Left lung (tissue), 10 donors: ENCODE measurements around the gene NTM. TPM values are rescaled to one million over a fixed set of nuclear protein-coding genes. Genes with fewer than 3 reads are reported as not detected.

Experiments
- ATAC-seq: fragments of 200-7000 bp; cut with Tn5 transposase; one replicate; pipeline ENCODE4 v1.9.1; 2020; ENCODE audit warnings: moderate library complexity
- DNase-seq, 4 donors: peaks; one replicate each; pipeline ENCODE4 v3.0.0-alpha.2; 2013 to 2020
- H3K27ac ChIP-seq, 2 donors: fragments of 200-600 bp; sonication (generic) in 1 of 2; one replicate each; pipeline versions ENCODE4 v1.5.0 to v1.8.0; 2020 to 2021
- H3K27me3 ChIP-seq, 2 donors: fragments of 200-600 bp; sonication (generic) in 1 of 2; one replicate each; pipeline versions ENCODE4 v1.5.0 to v1.8.0; 2020 to 2021
- H3K36me3 ChIP-seq, 2 donors: fragments of 200-600 bp; sonication (generic) in 1 of 2; one replicate each; pipeline versions ENCODE4 v1.5.0 to v1.8.0; 2020 to 2021
- H3K4me1 ChIP-seq, 2 donors: fragments of 200-600 bp; one replicate each; pipeline ENCODE4 v1.8.0; 2021
- H3K4me3 ChIP-seq, 2 donors: fragments of 200-600 bp; sonication (generic) in 1 of 2; one replicate each; pipeline versions ENCODE4 v1.5.0 to v1.8.0; 2020 to 2021; ENCODE audit warnings: mild to moderate bottlenecking in 1 of 2
- H3K9me3 ChIP-seq, 2 donors: fragments of 200-600 bp; sonication (generic) in 1 of 2; one replicate each; pipeline versions ENCODE4 v1.5.0 to v1.8.0; 2020 to 2021
- intact Hi-C, 2 donors: fragments of 100-400 bp; cut with DNase I; formaldehyde crosslinking; loops; one replicate each; pipeline versions ENCODE4 v1.11.2 to v1.14.2; 2022
- polyA plus RNA-seq, 6 donors: library from polyadenylated mRNA; unstranded; fragments of 120-200 nt; gene quantifications; one replicate each; pipeline ENCODE4 v1.2.1, GENCODE V29; 2013; ENCODE audit not compliant: insufficient read length in 6 of 6
- total RNA-seq, 2 donors: library from RNA; stranded (reverse); fragmentation: NEBNext Ultra II Directional; extraction: Animal tissue kit (Norgen Biotek cat#: 25700); gene quantifications; one replicate each; pipeline ENCODE4 v1.2.1, GENCODE V29; 2021
- TF ChIP-seq, protein P1 (sequence below), 2 donors: fragments of 200-600 bp; sonication (generic) in 1 of 2; IDR thresholded peaks; one replicate each; pipeline versions ENCODE4 v1.5.0 to v1.8.0; 2021; ENCODE audit warnings: antibody characterized with exemption in 2 of 2
- donor health status: DM: no; HTN: yes; CAD: no.
- donor health status: DM: no; HTN: no; CAD: no.

The NTM gene
- total and polyA plus RNA-seq, 8 donors: 9.5 to 31.0 (median 21.1) TPM

- ATAC-seq (no peak), DNase-seq (no peak)
- TF ChIP-seq, protein P1, sequence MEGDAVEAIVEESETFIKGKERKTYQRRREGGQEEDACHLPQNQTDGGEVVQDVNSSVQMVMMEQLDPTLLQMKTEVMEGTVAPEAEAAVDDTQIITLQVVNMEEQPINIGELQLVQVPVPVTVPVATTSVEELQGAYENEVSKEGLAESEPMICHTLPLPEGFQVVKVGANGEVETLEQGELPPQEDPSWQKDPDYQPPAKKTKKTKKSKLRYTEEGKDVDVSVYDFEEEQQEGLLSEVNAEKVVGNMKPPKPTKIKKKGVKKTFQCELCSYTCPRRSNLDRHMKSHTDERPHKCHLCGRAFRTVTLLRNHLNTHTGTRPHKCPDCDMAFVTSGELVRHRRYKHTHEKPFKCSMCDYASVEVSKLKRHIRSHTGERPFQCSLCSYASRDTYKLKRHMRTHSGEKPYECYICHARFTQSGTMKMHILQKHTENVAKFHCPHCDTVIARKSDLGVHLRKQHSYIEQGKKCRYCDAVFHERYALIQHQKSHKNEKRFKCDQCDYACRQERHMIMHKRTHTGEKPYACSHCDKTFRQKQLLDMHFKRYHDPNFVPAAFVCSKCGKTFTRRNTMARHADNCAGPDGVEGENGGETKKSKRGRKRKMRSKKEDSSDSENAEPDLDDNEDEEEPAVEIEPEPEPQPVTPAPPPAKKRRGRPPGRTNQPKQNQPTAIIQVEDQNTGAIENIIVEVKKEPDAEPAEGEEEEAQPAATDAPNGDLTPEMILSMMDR (IDR thresholded peaks at IDR 0.05): no peak
- intact Hi-C loops: no loop called here
- Histone ChIP-seq H3K27me3 (no peaks in the 10 kb centered on the region), H3K4me1 (no peaks in the 10 kb centered on the region), H3K27ac (no peak overlapping the region), H3K36me3 (no peaks in the 10 kb centered on the region), H3K9me3 (no peaks in the 10 kb centered on the region), H3K4me3 (no peak overlapping the region)
Measured at GRCh38 chr11:132168344-132168981, 798.0 kb downstream of the NTM start.

DNA sequence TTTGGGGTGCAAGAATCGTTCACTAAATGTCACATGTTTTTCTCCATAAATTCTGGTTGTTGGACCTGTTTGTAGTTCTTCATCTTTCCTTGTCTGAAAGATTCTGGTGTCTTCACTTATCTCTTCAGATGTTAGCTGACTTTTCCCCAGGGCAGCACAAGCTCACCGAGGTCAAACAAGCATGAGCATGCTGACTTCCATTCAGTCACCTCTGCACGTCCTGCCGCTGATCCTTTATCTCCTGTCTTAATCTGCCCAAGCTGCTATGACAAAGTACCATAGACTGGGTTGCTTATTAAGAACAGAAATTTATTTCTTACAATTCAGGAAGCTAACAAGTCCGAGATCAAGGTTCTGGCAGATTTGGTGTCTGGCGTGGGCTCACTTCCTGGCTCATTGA is 800.6 kb downstream of the NTM start:
- Histone ChIP-seq H3K27ac (no peak overlapping the region), H3K4me3 (no peak overlapping the region), H3K36me3 (no peaks in the 10 kb centered on the region), H3K9me3 (no peaks in the 10 kb centered on the region), H3K27me3 (no peaks in the 10 kb centered on the region), H3K4me1 (no peaks in the 10 kb centered on the region)
- TF ChIP-seq, protein P1 (IDR thresholded peaks at IDR 0.05): no peak
- intact Hi-C loops: no loop called here
- DNase-seq: no peak
- no peak for ATAC-seq

GRCh38 chr11:132174362-132175255 is 804.2 kb downstream of the NTM start:
- ATAC-seq (no peak), DNase-seq (no peak)
- TF ChIP-seq, protein P1 (IDR thresholded peaks at IDR 0.05): no peak
- H3K4me1 ChIP-seq: no peaks in the 10 kb centered on the region
- no peaks in the 10 kb centered on the region for H3K27me3 ChIP-seq
- no peak overlapping the region for H3K27ac ChIP-seq
- H3K4me3 ChIP-seq: no peak overlapping the region
- H3K36me3 ChIP-seq: no peaks in the 10 kb centered on the region
- no peaks in the 10 kb centered on the region for H3K9me3 ChIP-seq
- intact Hi-C loops: no loop called here

DNA sequence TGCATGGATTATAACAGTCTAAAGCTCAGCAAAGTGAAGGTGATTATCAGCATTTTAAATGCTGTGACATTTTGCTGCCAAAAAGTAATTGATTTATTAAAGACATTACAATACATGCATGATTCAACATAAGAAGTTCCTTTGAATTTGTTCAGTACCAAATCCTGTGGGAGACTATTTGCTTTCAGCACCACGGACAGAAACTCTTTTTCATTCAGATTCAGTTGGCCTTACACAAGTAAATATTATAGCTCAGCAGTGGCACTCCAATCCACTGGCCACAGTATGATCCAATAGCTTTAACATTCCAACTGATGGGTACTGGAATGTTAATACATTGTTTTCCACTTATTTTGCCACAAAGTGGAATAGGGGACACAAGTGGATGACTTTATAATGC is 806.7 kb downstream of the NTM start:
- intact Hi-C loops: no loop called here
- H3K36me3 ChIP-seq: no peaks in the 10 kb centered on the region
- TF ChIP-seq, protein P1 (IDR thresholded peaks at IDR 0.05): no peak
- no peaks in the 10 kb centered on the region for H3K27me3 ChIP-seq
- no peak overlapping the region for H3K4me3 ChIP-seq
- H3K4me1 ChIP-seq: no peaks in the 10 kb centered on the region
- H3K27ac ChIP-seq: no peak overlapping the region
- no peak for ATAC-seq
- peak in 2 of 4 donors; percentile 53 to 59 for DNase-seq
- no peaks in the 10 kb centered on the region for H3K9me3 ChIP-seq

GRCh38 chr11:132184079-132184478 is 813.7 kb downstream of the NTM start:
- Histone ChIP-seq H3K4me3 (no peak overlapping the region), H3K4me1 (no peaks in the 10 kb centered on the region), H3K27me3 (no peaks in the 10 kb centered on the region), H3K9me3 (no peaks in the 10 kb centered on the region), H3K36me3 (no peaks in the 10 kb centered on the region), H3K27ac (no peak overlapping the region)
- DNase-seq (no peak), ATAC-seq (no peak)
- intact Hi-C loops: no loop called here
- TF ChIP-seq, protein P1 (IDR thresholded peaks at IDR 0.05): no peak
